CD4-positive, alpha-beta T cell treated with Interleukin-12 subunit alpha and Interleukin-12 subunit beta, for 1 hour (primary cell): Measurements from ENCODE around the gene ITGB1.
A peak's percentile ranks its signal among the peaks of the same experiment; 100 is the strongest.
"Not testable (repeated sequence)": the region's sequence is repeated elsewhere in the genome, so short reads cannot be mapped to it uniquely, and the experiment has no call there.

Source experiments
- DNase-seq: peaks from one replicate; pipeline ENCODE4 v3.0.0-alpha.2; 2020

The ITGB1 gene

DNA sequence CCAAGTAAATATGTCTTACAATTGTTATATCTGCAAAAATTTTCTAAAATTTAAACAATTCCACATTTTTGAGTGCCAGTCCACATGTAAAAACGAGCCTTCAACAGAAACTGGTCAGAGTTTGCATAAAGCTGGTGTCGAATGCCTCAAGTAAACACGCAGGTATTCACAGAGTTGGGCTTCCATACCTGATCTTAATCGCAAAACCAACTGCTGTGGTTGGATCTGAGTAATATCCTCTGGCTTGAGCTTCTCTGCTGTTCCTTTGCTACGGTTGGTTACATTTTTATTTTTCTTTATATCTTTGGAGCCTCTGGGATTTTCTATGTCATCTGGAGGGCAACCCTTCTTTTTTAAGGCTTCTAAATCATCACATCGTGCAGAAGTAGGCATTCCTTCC is 28.4 kb downstream of the ITGB1 start:
- peak; percentile 39 for DNase-seq

GRCh38 chr10:32927750-32928149 is 30.3 kb downstream of the ITGB1 start:
- DNase-seq, result no peak

- no peak for DNase-seq
These were observed 34.2 kb downstream of the ITGB1 start for GRCh38 chr10:32923849-32924248.

DNA sequence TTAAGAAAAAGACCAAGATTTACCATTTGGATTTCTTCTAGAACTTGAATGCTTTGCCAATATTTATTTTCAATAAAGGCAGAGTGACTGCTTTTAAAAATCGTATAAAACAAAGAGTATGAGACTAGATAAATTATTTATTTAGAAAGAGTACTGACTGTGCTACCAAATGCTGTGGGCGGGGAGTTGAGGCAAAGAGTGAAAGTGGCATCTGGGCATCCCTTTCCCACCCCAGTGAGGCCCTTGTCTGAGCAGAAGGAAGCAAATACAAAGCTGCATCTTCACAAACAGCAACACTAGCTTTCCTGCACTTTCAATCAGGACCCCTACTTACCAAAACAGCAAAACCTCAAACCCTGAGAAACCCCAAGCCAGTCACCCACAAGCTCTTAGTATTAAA is 34.9 kb downstream of the ITGB1 start:
- DNase-seq, result no peak

DNA sequence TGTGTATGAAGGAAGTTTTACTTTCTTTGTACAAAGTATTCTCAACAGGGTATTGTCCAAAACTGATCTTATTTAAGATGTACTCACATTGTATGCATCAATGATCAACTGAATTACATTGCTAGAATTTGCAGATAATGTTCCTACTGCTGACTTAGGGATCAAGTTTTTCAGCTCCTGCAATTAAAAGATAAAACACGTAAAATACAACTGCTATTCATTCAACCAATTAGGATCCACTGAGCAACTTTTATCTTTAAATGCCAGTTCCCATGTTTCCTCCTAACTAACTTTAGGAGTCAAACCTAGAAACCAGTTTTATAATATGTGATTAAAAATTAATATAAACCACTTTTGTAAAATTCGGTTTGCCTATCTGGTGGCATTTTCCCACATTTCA is 35.9 kb downstream of the ITGB1 start:
- DNase-seq, result no peak

DNA sequence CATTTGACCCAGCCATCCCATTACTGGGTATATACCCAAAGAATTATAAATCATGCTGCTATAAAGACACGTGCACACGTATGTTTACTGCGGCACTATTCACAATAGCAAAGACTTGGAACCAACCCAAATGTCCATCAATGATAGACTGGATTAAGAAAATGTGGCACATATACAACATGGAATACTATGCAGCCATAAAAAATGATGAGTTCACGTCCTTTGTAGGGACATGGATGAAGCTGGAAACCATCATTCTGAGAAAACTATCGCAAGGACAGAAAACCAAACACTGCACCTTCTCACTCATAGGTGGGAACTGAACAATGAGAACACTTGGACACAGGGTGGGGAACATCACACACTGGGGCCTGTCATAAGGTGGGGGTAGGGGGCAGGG is 40.2 kb downstream of the ITGB1 start:
- not testable (repeated sequence) for DNase-seq

DNA sequence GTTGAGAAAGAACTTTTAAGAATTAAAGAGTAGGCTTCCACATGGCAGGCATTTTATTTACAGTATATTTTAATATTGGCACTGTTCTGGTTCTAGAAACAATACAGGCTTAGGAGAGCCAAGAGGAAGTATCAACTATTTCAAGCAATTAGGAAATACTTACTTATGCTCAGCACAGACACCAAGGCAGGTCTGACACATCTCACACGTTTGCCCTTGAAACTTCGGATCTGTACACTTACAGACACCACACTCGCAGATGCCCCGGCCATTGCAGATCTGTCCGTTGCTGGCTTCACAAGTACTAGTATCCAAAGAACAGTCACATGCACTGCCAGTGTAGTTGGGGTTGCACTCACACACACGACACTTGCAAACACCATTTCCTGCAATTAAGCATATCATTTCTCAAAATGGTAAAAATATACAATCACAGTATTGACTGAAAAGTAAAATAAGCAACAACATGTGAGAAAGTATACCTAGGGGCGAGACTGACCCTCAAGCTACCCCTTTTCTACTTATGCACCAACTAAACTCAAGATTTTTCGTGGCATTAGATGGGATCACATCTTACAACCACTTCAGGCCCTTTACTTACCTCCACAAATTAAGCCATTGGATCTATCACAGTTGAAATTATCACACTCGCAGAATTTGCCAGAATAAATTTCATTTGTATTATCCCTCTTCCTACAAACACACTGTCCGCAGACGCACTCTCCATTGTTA is 46.6 kb downstream of the ITGB1 start:
- DNase-seq, result no peak

DNA sequence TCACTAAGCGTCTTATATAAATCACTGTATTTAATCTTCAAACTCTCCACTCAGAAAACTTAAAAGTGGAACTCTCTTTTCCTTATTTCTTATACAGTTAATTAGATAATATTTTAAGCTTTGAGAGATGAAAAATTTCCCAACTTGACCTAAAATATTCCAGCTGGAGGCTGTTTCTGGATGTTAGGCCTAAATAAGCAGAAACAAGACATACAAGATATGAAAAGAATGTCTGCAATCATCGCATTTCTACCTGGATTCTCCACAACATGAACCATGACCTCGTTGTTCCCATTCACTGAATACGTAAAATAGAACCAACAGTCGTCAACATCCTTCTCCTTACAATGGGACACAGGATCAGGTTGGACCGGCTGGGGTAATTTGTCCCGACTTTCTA is 48.1 kb downstream of the ITGB1 start:
- DNase-seq, result not testable (repeated sequence)

GRCh38 chr10:32909456-32909855 is 48.6 kb downstream of the ITGB1 start:
- no peak for DNase-seq

DNA sequence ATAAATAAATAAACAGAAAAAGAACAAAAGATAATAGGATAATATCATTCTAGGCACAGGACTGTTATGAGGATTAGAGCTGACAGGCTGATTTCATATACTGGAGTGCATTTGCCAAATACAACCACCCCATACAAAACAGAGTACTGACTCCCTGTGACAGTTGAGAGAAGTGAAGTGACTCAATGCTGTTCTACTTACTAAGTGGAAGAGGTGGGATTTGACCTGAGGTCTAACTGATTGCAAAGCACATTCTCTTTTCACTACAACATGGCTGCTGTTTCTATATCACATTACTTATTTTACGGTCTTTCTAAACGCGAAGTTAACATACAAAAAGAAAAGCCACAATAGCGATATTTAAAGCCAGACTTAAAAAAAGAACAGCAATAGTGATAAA is 51.4 kb downstream of the ITGB1 start:
- no peak for DNase-seq

- no peak for DNase-seq
These were observed 52.6 kb downstream of the ITGB1 start for GRCh38 chr10:32905466-32905865.

- DNase-seq, result no peak
These were observed 56.2 kb downstream of the ITGB1 start for GRCh38 chr10:32901815-32902214.

GRCh38 chr10:32895200-32895968 is 62.6 kb downstream of the ITGB1 start:
- not testable (repeated sequence) for DNase-seq

DNA sequence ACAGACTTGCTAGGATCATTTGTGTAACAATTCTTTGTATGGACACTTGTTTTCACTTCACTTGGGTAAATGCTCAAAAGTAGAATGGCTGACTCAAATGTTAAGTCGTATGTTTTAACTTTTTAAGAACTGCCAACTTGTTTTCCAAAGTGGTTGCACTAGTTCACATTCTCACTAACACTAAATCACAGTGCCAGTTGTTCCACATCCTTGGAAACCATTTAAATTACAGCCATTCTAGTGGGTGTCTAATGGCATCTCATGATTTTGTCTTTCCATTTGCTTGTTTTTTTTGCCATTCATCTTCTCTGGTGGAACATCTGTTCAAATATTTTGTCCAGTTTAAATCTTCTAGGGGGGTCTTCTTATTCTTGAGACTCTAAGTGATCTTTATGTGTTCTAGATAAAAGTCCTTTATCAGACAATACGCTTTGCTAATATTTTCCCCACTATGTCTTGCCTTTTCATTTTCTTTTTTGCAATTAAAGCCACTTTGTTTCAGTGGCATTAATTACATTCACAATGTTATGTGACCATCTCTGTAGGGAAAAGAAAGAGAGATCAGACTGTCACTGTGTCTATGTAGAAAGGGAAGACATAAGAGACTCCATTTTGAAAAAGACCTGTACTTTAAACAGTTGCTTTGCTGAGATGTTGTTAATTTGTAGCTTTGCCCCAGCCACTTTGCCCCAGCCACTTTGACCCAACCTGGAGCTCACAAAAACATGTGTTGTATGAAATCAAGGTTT is 63.9 kb downstream of the ITGB1 start:
- no peak for DNase-seq

DNA sequence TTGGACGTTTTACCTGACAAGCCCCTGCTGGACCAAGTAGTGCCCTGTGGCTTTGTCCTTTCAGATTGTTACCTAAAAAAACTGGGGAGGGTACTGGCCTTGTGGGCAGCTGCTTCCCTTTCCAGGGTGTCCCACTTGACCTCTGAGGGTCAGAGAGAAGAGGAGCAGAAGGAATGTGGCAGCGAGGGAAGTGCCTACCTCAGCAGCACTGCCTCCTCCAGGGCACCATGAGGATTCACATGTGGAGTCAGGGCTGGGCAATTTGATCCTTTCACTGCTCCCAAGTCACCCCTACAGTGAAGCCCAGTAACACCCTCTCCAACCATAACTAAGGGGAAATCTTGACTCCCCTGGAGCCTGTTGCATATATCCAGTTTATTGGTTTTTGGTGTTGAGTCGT is 64.6 kb downstream of the ITGB1 start:
- DNase-seq, result no peak

- DNase-seq, result no peak
These were observed 66.8 kb downstream of the ITGB1 start for GRCh38 chr10:32891261-32891660.

- no peak for DNase-seq
These were observed 67.6 kb downstream of the ITGB1 start for GRCh38 chr10:32890444-32890843.

DNA sequence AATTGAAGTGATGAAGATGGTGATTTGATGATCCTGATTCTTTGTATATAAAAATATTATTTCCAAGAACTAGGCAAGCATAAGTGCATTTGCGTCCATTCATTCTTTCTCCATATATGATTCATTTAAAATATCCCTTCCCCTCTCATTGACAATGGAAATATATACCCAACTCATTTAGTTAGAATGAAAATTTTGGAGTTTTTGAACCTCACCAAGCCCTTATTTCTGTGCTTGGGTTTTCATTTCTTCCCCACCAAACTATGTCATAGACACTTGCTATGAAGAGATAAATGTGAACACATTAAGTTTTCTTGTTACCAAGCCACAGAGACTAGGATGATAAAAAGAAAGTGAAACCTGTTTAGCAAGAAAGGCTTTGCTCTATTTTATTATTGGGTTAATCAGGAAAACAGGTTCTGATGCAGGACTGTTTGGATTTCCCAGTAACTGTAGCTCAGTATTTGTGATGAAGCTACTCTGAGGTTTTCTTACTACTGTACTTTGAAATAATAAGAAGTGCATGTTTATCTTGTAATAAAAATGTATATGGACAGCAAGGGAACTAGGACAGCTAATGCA is 68.3 kb downstream of the ITGB1 start:
- DNase-seq, result no peak

DNA sequence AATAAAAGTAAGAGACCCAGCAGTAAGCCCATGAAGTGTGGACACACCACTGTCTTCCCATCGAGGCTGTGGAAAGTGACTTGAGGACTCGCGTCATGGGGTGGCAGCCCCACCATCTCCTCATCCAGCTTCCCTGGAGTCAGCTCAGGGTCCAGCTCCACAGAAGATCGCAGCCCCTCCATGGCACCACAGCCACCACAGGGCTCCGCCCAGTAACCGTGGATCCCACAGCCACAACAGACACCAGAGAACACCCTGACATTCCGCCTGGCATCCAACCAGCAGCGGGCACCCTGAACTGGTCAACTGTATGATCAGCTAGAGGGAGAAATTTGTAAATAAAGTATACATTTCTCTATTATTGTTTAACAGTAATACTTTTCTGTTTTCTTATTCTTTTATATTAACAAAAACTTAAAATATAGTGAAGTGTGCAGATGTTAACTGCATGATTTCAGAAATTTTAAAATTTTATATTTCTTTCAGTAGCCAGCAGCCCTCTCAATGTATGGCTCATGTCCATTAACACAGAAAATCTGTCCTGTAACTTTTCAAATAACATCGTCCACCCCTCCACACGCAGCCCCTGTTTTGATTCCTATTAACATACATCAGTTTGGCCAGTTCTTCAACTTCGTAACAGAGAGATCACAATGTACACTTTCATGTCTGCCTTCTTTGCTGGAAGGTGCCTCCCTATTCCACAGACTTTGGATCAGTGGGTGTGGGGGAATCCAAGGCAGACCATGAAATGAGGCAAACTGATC is 69.7 kb downstream of the ITGB1 start:
- no peak for DNase-seq

DNA sequence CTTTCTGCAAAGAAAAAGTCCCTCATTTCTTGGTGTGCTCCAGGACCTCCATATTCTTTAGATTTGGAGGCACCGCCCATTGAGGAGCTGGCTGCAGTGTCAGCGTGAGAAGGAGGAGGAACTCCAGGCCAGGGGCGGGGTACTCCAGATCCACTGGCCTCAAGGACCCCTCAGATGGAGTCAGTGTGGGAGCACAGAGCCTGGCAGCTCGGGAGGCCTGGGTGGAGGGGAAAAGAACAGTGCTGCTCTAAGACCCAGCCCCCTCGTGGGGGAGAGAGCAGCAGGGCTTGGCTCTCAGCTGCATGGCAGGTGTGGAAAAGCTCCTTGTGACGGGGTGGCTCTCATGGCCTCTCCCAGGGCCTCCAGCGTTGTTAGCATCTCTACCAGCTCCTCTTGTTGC is 70.5 kb downstream of the ITGB1 start:
- no peak for DNase-seq

DNA sequence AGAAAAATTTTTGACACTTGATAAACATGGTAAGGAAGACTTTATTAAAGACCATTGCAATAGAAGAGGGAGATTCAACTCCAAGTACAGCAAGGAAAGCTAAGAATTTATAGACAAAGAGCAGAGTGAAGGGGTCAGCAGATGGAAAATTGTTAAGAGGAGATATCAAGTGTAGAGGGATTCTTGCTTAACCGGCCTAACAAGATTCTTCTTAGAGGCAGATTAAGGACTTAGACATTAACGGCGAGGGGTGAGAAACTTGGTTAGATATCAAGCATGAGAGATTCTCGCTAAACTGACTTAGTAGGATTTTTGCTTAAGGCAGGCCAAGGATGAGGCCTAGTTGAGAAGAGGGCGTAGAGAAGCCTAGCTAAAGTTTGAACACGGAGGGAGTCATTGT is 76.0 kb downstream of the ITGB1 start:
- DNase-seq, result no peak

GRCh38 chr10:32878646-32879045 is 79.4 kb downstream of the ITGB1 start:
- no peak for DNase-seq

DNA sequence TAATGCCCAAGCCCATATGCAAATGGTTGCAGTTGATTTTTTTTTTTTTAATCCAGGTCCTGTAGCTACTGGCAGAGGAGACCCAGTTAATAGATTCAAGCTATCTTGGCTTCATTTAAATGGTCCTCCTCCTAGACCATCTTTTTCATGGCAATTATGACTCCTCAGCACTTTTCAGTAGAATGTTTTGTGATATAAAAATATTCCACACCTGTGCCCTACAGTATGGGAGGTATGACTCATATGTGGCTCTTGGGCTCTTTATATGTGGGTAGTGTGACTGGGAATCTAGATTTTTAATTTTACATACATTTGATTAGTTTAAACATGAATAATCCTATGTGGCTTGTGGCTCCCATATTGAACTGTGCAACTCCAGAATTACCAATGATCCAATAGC is 80.1 kb downstream of the ITGB1 start:
- no peak for DNase-seq
